Ascending aorta (tissue), 2 donors: ENCODE results near the gene NCS1. TPM values are rescaled to one million over a fixed set of nuclear protein-coding genes. Genes with fewer than 3 reads are reported as not detected.
A peak's percentile ranks its signal among the peaks of the same experiment; 100 is the strongest.

ENCODE experiments used
- DNase-seq, 2 donors: peaks; one replicate each; pipeline ENCODE4 v3.0.0-alpha.2; 2019; ENCODE audit warnings: low spot score in 2 of 2
- H3K27ac ChIP-seq, 2 donors: fragments of 200-600 bp; sonication (generic); one replicate each; pipeline ENCODE4 v1.5.1; 2016 to 2017; ENCODE audit warnings: mild to moderate bottlenecking in 1 of 2
- H3K27me3 ChIP-seq: fragments of 200-600 bp; sonication (generic); one replicate; pipeline ENCODE4 v1.5.1; 2017
- H3K36me3 ChIP-seq, 2 donors: fragments of 200-600 bp; sonication (generic); one replicate each; pipeline ENCODE4 v1.5.1; 2016
- H3K4me1 ChIP-seq, 2 donors: fragments of 200-600 bp; sonication (generic); one replicate each; pipeline ENCODE4 v1.5.1; 2016 to 2017; ENCODE audit warnings: mild to moderate bottlenecking in 1 of 2
- H3K4me3 ChIP-seq, 2 donors: fragments of 200-600 bp; sonication (generic); one replicate each; pipeline ENCODE4 v1.5.1; 2016 to 2017; ENCODE audit warnings: mild to moderate bottlenecking in 1 of 2
- H3K9me3 ChIP-seq, 2 donors: fragments of 200-600 bp; sonication (generic); one replicate each; pipeline ENCODE4 v1.5.1; 2016
- CTCF ChIP-seq, 3 experiments: fragments of 200-600 bp in 2 of 3; fragments of 450-650 bp in 1 of 3; sonication (generic) in 2 of 3; IDR thresholded peaks; one replicate each; pipeline ENCODE4 v1.5.1; 2016 to 2019; ENCODE audit warnings: antibody characterized with exemption in 3 of 3, mild to moderate bottlenecking in 1 of 3, moderate library complexity in 1 of 3
- intact Hi-C: fragments of 100-400 bp; cut with DNase I; formaldehyde crosslinking; loops from one replicate; pipeline ENCODE4 v1.15.1; 2023
- total RNA-seq: library from RNA; depleted of rRNA; stranded (reverse); fragments of >200 nt; gene quantifications from one replicate; pipeline ENCODE4 v1.1.0, GENCODE V29; 2016

The NCS1 gene
- total RNA-seq, 1 donor from 2014 or later, result 34.7 TPM

DNA sequence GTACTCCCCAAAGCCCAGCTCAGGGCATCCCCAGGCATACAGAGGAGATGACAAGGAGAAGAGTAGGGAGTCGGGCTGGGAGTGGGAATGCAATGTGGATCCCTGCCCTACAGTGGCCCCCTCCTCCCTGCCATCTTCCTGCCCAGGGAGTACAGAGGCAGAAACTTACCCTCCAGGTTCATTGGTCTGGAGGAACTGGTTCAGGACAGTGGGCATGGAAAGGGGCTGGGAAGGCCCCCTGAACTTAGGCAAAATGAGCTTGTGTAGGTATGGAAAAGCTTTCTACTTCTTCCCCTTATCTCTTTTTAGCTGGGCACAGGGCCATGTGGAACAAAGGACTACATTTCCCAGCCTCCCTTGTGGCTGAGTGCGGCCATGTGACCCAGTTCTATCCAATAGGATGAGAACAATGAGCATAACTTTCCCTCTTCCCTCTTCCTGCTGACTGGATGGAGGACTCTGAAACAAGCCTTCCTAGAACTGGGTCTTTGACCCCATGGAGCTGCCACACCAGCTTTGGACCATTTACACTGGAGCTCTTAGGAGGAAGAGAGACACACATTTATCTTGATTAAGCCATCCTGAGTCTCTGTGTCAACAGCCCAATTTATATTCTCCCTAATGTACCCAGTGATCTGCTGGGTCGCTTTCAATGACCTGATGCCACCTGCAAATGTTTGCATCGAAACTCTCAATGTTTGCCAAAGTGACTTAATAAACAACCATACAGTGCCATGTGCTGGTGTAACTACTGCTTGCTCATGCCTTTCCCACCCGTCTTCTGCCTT, 68.4 kb downstream of the NCS1 start:
- no peaks in the 10 kb centered on the region for H3K36me3 ChIP-seq
- no peak overlapping the region for H3K4me3 ChIP-seq
- peaks cover 1 to 6% of the 10 kb centered on the region in 2 donors for H3K4me1 ChIP-seq
- DNase-seq, result peak in 1 of 2 donors; percentile 84
- intact Hi-C loops, result no loop called here
- no peaks in the 10 kb centered on the region for H3K9me3 ChIP-seq
- no peak for TF ChIP-seq CTCF (IDR thresholded peaks at IDR 0.05)
- H3K27me3 ChIP-seq, result no peaks in the 10 kb centered on the region
- H3K27ac ChIP-seq, result no peak overlapping the region

DNA sequence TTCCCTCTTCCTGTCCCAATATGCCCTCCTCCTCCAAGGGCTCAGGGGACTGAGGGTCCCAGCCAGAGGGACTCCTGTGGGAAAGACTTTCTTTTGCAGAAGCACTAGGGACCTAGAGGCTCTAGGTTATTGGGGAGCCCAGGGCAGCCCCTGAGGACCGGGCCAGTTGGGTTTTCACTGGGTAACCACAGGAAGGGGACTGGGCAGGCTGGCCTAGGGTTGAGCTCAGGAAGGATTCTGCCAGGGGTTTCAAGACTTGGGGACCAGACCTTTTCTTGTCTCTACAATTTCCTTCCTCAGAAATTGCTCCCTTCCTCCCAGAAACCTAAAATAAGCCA, 69.0 kb downstream of the NCS1 start:
- Histone ChIP-seq H3K27me3 (no peaks in the 10 kb centered on the region), H3K36me3 (no peaks in the 10 kb centered on the region), H3K27ac (no peak overlapping the region), H3K4me1 (peaks cover 0 to 2% of the 10 kb centered on the region in 2 donors), H3K4me3 (no peak overlapping the region), H3K9me3 (no peaks in the 10 kb centered on the region)
- no peak for TF ChIP-seq CTCF (IDR thresholded peaks at IDR 0.05)
- intact Hi-C loops, result no loop called here
- no peak for DNase-seq

GRCh38 chr9:130242270-130243014, 70.2 kb downstream of the NCS1 start:
- TF ChIP-seq CTCF (IDR thresholded peaks at IDR 0.05), result no peak
- DNase-seq, result no peak
- H3K4me1 ChIP-seq, result peaks cover 0 to 2% of the 10 kb centered on the region in 2 donors
- no peaks in the 10 kb centered on the region for H3K27me3 ChIP-seq
- H3K9me3 ChIP-seq, result no peaks in the 10 kb centered on the region
- H3K36me3 ChIP-seq, result no peaks in the 10 kb centered on the region
- no peak overlapping the region for H3K27ac ChIP-seq
- peak overlapping the region in 1 of 2 donors; percentile 49 for H3K4me3 ChIP-seq
- intact Hi-C loops, result no loop called here

- peak; percentile 87 to 98 (median 94) for TF ChIP-seq CTCF (IDR thresholded peaks at IDR 0.05)
- intact Hi-C loops, result no loop called here
- DNase-seq, result peak in 1 of 2 donors; percentile 89
- Histone ChIP-seq H3K27ac (no peak overlapping the region), H3K4me3 (peak overlapping the region; percentile 34 to 49), H3K9me3 (no peaks in the 10 kb centered on the region), H3K4me1 (peaks cover 0 to 2% of the 10 kb centered on the region in 2 donors), H3K27me3 (no peaks in the 10 kb centered on the region), H3K36me3 (no peaks in the 10 kb centered on the region)
Observed at GRCh38 chr9:130243015-130243881, 71.0 kb downstream of the NCS1 start.

GRCh38 chr9:130243882-130244170, 71.6 kb downstream of the NCS1 start:
- intact Hi-C loops, result no loop called here
- Histone ChIP-seq H3K4me1 (peaks cover 0 to 2% of the 10 kb centered on the region in 2 donors), H3K27ac (no peak overlapping the region), H3K36me3 (no peaks in the 10 kb centered on the region), H3K27me3 (no peaks in the 10 kb centered on the region), H3K4me3 (no peak overlapping the region), H3K9me3 (no peaks in the 10 kb centered on the region)
- no peak for DNase-seq
- TF ChIP-seq CTCF (IDR thresholded peaks at IDR 0.05), result no peak
